ENCODE results near the gene DIO1.

The DIO1 gene

DNA sequence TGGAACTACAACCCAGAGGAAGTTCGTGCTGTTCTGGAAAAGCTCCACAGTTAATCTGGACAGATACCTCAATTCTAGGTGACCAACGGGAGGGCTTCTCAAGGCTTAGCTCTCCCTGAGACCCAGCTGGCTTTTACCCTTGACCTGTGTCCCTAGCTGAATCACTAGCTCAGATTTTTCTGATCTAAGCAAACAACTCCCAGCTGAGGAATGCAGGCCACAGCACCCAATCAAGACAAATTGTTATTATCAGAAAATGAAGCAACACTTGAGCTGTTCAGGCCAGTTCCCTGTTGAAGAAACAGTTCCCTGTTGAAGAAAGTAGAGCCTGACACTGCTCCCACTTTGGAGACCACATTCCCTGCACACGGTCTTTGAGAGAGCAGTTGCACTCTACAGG lies 16.0 kb downstream of the DIO1 start:
- TF ChIP-seq, protein P1, sequence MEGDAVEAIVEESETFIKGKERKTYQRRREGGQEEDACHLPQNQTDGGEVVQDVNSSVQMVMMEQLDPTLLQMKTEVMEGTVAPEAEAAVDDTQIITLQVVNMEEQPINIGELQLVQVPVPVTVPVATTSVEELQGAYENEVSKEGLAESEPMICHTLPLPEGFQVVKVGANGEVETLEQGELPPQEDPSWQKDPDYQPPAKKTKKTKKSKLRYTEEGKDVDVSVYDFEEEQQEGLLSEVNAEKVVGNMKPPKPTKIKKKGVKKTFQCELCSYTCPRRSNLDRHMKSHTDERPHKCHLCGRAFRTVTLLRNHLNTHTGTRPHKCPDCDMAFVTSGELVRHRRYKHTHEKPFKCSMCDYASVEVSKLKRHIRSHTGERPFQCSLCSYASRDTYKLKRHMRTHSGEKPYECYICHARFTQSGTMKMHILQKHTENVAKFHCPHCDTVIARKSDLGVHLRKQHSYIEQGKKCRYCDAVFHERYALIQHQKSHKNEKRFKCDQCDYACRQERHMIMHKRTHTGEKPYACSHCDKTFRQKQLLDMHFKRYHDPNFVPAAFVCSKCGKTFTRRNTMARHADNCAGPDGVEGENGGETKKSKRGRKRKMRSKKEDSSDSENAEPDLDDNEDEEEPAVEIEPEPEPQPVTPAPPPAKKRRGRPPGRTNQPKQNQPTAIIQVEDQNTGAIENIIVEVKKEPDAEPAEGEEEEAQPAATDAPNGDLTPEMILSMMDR (conservative IDR thresholded peaks at IDR 0.05; ENCODE audit: low read depth, low read length): no peak
- no peak for DNase-seq (ENCODE audit: low read depth)
- no peak overlapping the region for H3K4me3 ChIP-seq (ENCODE audit: low read length)

DNA sequence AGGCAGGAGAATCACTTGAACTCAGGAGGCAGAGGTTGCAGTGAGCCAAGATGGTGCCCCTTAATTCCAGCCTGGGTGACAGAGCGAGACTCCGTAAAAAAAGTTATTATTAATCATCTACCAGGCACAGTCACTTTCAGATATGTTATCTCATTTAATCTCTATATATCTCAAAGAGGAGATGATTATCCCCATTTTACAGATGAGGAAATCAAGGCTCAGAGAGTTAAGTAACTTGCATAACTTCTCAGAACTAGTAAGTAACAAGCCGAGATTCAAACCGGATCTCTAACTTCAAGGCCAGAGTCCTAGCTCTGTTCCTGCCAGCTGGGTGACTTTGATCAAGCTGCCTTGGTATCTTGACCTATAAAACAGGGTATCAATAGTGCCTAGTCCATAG lies 17.5 kb downstream of the DIO1 start:
- no peak overlapping the region for H3K4me3 ChIP-seq (ENCODE audit: low read length)
- TF ChIP-seq, protein P1 (conservative IDR thresholded peaks at IDR 0.05; ENCODE audit: low read depth, low read length): no peak
- DNase-seq (ENCODE audit: low read depth): no peak

DNA sequence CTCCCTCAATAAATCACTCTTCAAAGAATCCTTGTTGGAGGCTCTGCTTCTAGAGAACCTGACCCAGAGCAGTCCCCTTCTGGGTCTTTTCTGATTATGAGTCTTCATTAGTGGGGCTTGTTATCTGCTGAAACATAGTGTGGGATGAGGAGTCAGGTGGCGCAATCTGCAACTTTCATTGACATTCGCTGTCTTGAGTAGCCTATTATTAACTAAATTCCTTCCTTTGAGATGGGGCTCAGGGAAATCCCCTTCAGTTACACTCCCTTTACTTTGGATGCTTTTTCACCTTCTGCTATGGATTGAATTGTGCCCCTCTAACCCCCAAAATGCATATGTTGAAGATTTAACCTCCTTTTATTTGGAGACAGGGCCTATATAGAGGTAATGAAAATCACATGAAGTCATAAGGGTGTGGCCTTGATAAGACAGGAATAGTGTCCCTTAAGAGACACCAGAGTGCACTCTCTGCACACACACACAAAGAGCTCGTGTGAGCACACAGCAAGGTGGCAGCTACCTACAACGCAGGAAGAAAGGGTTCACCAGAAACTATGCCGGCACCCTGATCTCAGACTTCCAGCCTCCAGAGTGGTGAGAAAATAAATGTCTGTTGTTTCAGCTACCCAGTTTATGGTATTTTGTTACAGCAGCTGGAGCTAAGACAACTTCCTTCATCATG lies 19.5 kb downstream of the DIO1 start:
- no peak overlapping the region for H3K4me3 ChIP-seq (ENCODE audit: low read length)
- no peak for DNase-seq (ENCODE audit: low read depth)
- TF ChIP-seq, protein P1 (conservative IDR thresholded peaks at IDR 0.05; ENCODE audit: low read depth, low read length): no peak

DNA sequence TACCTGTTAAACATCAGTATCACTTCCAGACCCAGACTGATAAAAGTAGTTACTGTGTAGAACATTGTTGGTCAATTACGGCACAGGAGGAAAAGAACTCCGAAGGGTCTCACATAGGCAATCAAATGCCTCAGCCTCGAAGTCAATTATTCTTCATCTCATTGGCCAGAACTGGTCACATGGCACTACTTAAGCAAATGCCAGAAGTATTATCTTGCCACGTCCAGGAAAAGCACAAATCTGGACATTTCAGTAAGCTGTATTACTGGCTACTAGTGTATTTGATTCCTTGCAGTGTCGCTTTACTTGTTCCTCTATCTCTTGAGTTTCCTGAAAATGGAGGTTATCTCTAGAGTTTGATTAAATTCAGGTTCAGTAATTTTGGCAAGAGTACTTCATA lies 24.4 kb downstream of the DIO1 start:
- DNase-seq (ENCODE audit: low read depth): no peak
- H3K4me3 ChIP-seq (ENCODE audit: low read length): no peak overlapping the region
- TF ChIP-seq, protein P1 (conservative IDR thresholded peaks at IDR 0.05; ENCODE audit: low read depth, low read length): no peak

DNA sequence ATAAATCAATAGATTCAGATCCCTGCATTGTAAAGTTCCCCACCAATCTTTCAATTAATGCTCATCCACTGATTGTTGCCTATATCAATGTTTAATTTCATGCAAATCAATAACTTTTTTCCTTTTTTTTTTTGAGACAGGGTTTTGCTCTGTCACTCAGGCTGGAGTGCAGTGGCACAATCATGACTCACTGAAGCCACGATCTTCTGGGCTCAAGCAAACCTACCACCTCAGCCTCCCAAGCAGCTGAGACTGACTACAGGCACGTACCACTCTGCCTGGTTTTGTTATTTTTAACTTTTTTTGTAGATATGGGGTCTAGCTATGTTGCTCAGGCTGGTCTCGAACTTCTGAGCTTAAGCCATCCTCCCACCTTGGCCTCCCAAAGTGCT lies 25.7 kb downstream of the DIO1 start:
- H3K4me3 ChIP-seq (ENCODE audit: low read length): no peak overlapping the region
- no peak for DNase-seq (ENCODE audit: low read depth)
- TF ChIP-seq, protein P1 (conservative IDR thresholded peaks at IDR 0.05; ENCODE audit: low read depth, low read length): no peak

DNA sequence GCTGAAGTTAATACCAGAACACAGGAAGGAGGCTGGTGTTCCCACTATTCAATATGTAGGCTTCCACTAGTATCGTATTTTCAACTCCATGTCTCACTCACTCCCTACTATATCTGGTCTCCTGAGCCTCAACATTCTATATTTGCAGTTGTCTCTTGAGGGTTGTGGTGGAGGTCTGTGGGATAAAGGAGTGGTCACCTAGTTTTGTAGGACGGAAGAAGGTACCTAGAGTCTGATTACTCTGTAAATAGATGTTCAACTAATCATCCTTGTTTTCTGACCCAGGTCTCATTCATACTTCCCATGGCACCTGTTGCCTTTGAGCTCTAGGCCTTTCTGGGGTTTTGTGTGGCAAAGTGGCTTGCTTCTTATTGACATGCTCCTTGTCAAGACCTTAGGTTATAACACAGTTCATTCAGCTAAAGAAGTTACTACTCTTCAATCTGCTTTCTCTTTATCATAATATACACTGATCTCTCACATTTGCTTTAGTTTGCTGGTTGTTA lies 33.4 kb downstream of the DIO1 start:
- DNase-seq (ENCODE audit: low read depth): no peak
- TF ChIP-seq, protein P1 (conservative IDR thresholded peaks at IDR 0.05; ENCODE audit: low read depth, low read length): no peak
- H3K4me3 ChIP-seq (ENCODE audit: low read length): no peak overlapping the region

DNA sequence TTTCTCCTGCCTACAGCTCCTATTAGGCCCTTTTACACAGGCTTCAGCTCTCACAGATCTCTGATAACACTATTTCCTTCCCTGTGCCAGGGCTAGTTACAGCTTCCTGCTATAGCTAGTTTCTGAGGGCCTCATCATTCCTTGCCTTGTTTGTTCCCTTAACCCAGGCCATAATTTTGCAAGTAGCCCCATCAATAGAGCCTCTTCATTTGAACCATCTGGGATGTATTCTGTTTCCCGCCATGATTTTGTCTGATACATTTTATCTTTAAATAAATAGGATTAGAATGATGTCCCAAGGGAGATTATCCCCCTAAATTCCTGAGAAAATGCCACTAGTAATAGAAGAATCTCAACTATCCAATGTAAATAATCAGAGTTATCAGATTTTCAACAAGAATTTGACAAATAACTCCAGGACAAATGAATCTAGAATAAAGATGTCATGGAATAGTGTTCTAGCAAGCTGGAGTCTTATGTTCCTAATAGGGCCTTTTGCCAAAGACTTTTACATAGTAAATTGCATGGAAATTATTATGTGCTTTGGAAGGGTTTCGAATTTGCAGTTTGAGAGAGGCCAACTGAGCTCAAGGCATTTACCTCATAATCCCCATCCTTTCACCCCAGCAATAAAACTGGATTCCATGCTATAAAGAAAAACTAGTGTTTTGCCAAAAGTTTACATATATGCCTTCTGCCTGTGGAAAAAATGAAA lies 35.4 kb downstream of the DIO1 start:
- DNase-seq (ENCODE audit: low read depth): no peak
- H3K4me3 ChIP-seq (ENCODE audit: low read length): no peak overlapping the region
- TF ChIP-seq, protein P1 (conservative IDR thresholded peaks at IDR 0.05; ENCODE audit: low read depth, low read length): no peak

Data from retinal pigment epithelial cell (primary cell).